ENCODE measurements around the gene MBP.
A peak's percentile ranks its signal among the peaks of the same experiment; 100 is the strongest.

Gene MBP

GRCh38 chr18:77102259-77103040 lies 30.1 kb downstream of the MBP start:
- Histone ChIP-seq H3K36me3 (replicated peaks) (peaks cover 2% of the 10 kb centered on the region), H3K27ac (peak overlapping the region; percentile 99), H3K27me3 (replicated peaks) (no peaks in the 10 kb centered on the region), H3K4me3 (ENCODE audit: low read depth, low read length) (no peak overlapping the region)
- in situ Hi-C loops (cut with HindIII; ENCODE audit: low pct_ligation_motif_present, low sequenced_read_pairs), result no loop called here
- DNase-seq, result peak; percentile 57
- TF ChIP-seq CTCF (IDR thresholded peaks at IDR 0.05; ENCODE audit: low read depth, low read length, missing control alignments), result no peak

- in situ Hi-C loops (cut with HindIII; ENCODE audit: low pct_ligation_motif_present, low sequenced_read_pairs), result no loop called here
- peak overlapping the region; percentile 99 for H3K27ac ChIP-seq
- H3K27me3 ChIP-seq (replicated peaks), result no peaks in the 10 kb centered on the region
- peak overlapping the region; percentile 15 for H3K4me3 ChIP-seq (ENCODE audit: low read depth, low read length)
- peaks cover 4% of the 10 kb centered on the region for H3K36me3 ChIP-seq (replicated peaks)
- peak; percentile 96 for DNase-seq
- TF ChIP-seq CTCF (IDR thresholded peaks at IDR 0.05; ENCODE audit: low read depth, low read length, missing control alignments), result no peak
Measured at GRCh38 chr18:77101410-77102258, 30.9 kb downstream of the MBP start.

- DNase-seq, result no peak
- Histone ChIP-seq H3K4me3 (ENCODE audit: low read depth, low read length) (no peak overlapping the region), H3K27ac (peak overlapping the region; percentile 99), H3K27me3 (replicated peaks) (no peaks in the 10 kb centered on the region), H3K36me3 (replicated peaks) (peaks cover 4% of the 10 kb centered on the region)
- in situ Hi-C loops (cut with HindIII; ENCODE audit: low pct_ligation_motif_present, low sequenced_read_pairs), result no loop called here
- no peak for TF ChIP-seq CTCF (IDR thresholded peaks at IDR 0.05; ENCODE audit: low read depth, low read length, missing control alignments)
Measured at GRCh38 chr18:77100751-77101355, 31.7 kb downstream of the MBP start.

GRCh38 chr18:77099485-77100370 lies 32.9 kb downstream of the MBP start:
- in situ Hi-C loops (cut with HindIII; ENCODE audit: low pct_ligation_motif_present, low sequenced_read_pairs), result no loop called here
- no peak for DNase-seq
- Histone ChIP-seq H3K36me3 (replicated peaks) (peaks cover 6% of the 10 kb centered on the region), H3K4me3 (ENCODE audit: low read depth, low read length) (no peak overlapping the region), H3K27ac (peak overlapping the region; percentile 99), H3K27me3 (replicated peaks) (no peaks in the 10 kb centered on the region)
- TF ChIP-seq CTCF (IDR thresholded peaks at IDR 0.05; ENCODE audit: low read depth, low read length, missing control alignments), result no peak

GRCh38 chr18:77098538-77099174 lies 33.9 kb downstream of the MBP start:
- no peak for TF ChIP-seq CTCF (IDR thresholded peaks at IDR 0.05; ENCODE audit: low read depth, low read length, missing control alignments)
- no peaks in the 10 kb centered on the region for H3K27me3 ChIP-seq (replicated peaks)
- H3K36me3 ChIP-seq (replicated peaks), result peaks cover 7% of the 10 kb centered on the region
- peak overlapping the region; percentile 35 for H3K27ac ChIP-seq
- H3K4me3 ChIP-seq (ENCODE audit: low read depth, low read length), result peak overlapping the region; percentile 9
- no peak for DNase-seq
- in situ Hi-C loops (cut with HindIII; ENCODE audit: low pct_ligation_motif_present, low sequenced_read_pairs), result no loop called here

All from brain microvascular endothelial cell (primary cell).